Right atrium auricular region (tissue), 2 donors: ENCODE results near the gene TBX2. TPM values are rescaled to one million over a fixed set of nuclear protein-coding genes. Genes with fewer than 3 reads are reported as not detected.

Source experiments
- DNase-seq: peaks from one replicate; pipeline ENCODE4 v3.0.0-alpha.2; 2019; ENCODE audit warnings: low spot score
- H3K27ac ChIP-seq, 2 donors: fragments of 200-600 bp; sonication (generic); 1 replicate in 1 of 2; 2 replicates in 1 of 2; pipeline ENCODE4 v1.5.1; 2016 to 2019
- H3K27me3 ChIP-seq, 2 donors: fragments of 200-600 bp; sonication (generic); one replicate each; pipeline versions ENCODE4 v1.5.1 to v1.6.0; 2017 to 2019
- H3K36me3 ChIP-seq: fragments of 200-600 bp; sonication (generic); one replicate; pipeline ENCODE4 v1.5.1; 2016
- H3K4me1 ChIP-seq, 2 donors: fragments of 200-600 bp; sonication (generic); one replicate each; pipeline versions ENCODE4 v1.5.1 to v1.6.0; 2017 to 2019
- H3K4me3 ChIP-seq, 2 donors: fragments of 200-600 bp; sonication (generic); 1 replicate in 1 of 2; 2 replicates in 1 of 2; pipeline ENCODE4 v1.5.1; 2017 to 2019; ENCODE audit warnings: mild to moderate bottlenecking in 1 of 2, moderate library complexity in 1 of 2
- H3K9me3 ChIP-seq, 2 donors: fragments of 200-600 bp; sonication (generic); one replicate each; pipeline ENCODE4 v1.5.1; 2019
- CTCF ChIP-seq, 2 donors: fragments of 200-600 bp; sonication (generic); IDR thresholded peaks; one replicate each; pipeline ENCODE4 v1.5.1; 2019; ENCODE audit warnings: antibody characterized with exemption in 2 of 2
- total RNA-seq, 2 donors: library from RNA; depleted of rRNA; stranded (reverse); fragments of >200 nt; gene quantifications; one replicate each; pipeline ENCODE4 v1.1.0, GENCODE V29; 2016

The TBX2 gene
- total RNA-seq, 2 donors from 2014 or later: 4.3 to 6.9 TPM

GRCh38 chr17:61384692-61385576, 14.7 kb upstream of the TBX2 start:
- no peak for TF ChIP-seq CTCF (IDR thresholded peaks at IDR 0.05)
- no peak overlapping the region for H3K27ac ChIP-seq

GRCh38 chr17:61385577-61386236, 13.9 kb upstream of the TBX2 start:
- no peak for DNase-seq
- H3K27ac ChIP-seq: no peak overlapping the region
- no peak for TF ChIP-seq CTCF (IDR thresholded peaks at IDR 0.05)
- no peaks in the 10 kb centered on the region for H3K9me3 ChIP-seq
- H3K4me3 ChIP-seq: no peak overlapping the region
- peaks cover 0 to 11% of the 10 kb centered on the region in 2 donors for H3K4me1 ChIP-seq
- H3K36me3 ChIP-seq: no peaks in the 10 kb centered on the region
- H3K27me3 ChIP-seq: no peaks in the 10 kb centered on the region

More at GRCh38 chr17:61384692-61385576, 14.7 kb upstream of the TBX2 start:
- H3K9me3 ChIP-seq: no peaks in the 10 kb centered on the region
- H3K36me3 ChIP-seq: no peaks in the 10 kb centered on the region
- H3K4me1 ChIP-seq: peaks cover 0 to 7% of the 10 kb centered on the region in 2 donors
- no peaks in the 10 kb centered on the region for H3K27me3 ChIP-seq
- H3K4me3 ChIP-seq: no peak overlapping the region
- DNase-seq: no peak

- Histone ChIP-seq H3K4me3 (no peak overlapping the region), H3K4me1 (peaks cover 0 to 11% of the 10 kb centered on the region in 2 donors), H3K27ac (no peak overlapping the region), H3K27me3 (no peaks in the 10 kb centered on the region), H3K36me3 (no peaks in the 10 kb centered on the region), H3K9me3 (no peaks in the 10 kb centered on the region)
- DNase-seq: no peak
- no peak for TF ChIP-seq CTCF (IDR thresholded peaks at IDR 0.05)
These were observed 13.4 kb upstream of the TBX2 start for GRCh38 chr17:61386251-61386650.

GRCh38 chr17:61387011-61387410, 12.6 kb upstream of the TBX2 start:
- no peak for TF ChIP-seq CTCF (IDR thresholded peaks at IDR 0.05)
- peaks cover 0 to 11% of the 10 kb centered on the region in 2 donors for H3K4me1 ChIP-seq
- H3K9me3 ChIP-seq: no peaks in the 10 kb centered on the region
- no peaks in the 10 kb centered on the region for H3K36me3 ChIP-seq
- no peak for DNase-seq
- no peaks in the 10 kb centered on the region for H3K27me3 ChIP-seq
- no peak overlapping the region for H3K27ac ChIP-seq
- no peak overlapping the region for H3K4me3 ChIP-seq

- no peak for DNase-seq
- Histone ChIP-seq H3K27ac (no peak overlapping the region), H3K9me3 (no peaks in the 10 kb centered on the region), H3K36me3 (no peaks in the 10 kb centered on the region), H3K27me3 (no peaks in the 10 kb centered on the region), H3K4me1 (peaks cover 0 to 11% of the 10 kb centered on the region in 2 donors), H3K4me3 (no peak overlapping the region)
- TF ChIP-seq CTCF (IDR thresholded peaks at IDR 0.05): no peak
These were observed 11.9 kb upstream of the TBX2 start for GRCh38 chr17:61387511-61388305.
